ENCODE data around the gene ACACA. TPM values are rescaled to one million over a fixed set of nuclear protein-coding genes. Genes with fewer than 3 reads are reported as not detected.

The ACACA gene
- total and polyA plus RNA-seq, 2 donors from 2014 or later: 13.8 to 34.9 TPM

- Histone ChIP-seq H3K9ac (ENCODE audit: low read length in 3 of 3) (no peak overlapping the region), H3K9me3 (ENCODE audit: control insufficient read depth in 2 of 3, insufficient read depth in 1 of 3, low read length in 3 of 3) (no peaks in the 10 kb centered on the region), H3K4me3 (ENCODE audit: low read length in 3 of 3) (no peak overlapping the region), H3K27ac (ENCODE audit: low read depth in 2 of 2, low read length in 2 of 2) (no peak overlapping the region), H3K27me3 (ENCODE audit: control insufficient read depth, insufficient read depth, low read length) (no peaks in the 10 kb centered on the region), H3K36me3 (ENCODE audit: control insufficient read depth in 2 of 3, insufficient read depth in 3 of 3, low read length in 3 of 3) (peaks cover 0 to 2% (median 2%) of the 10 kb centered on the region in 3 donors), H3K4me1 (ENCODE audit: control insufficient read depth in 2 of 3, insufficient read depth in 2 of 3, low read depth in 1 of 3, low read length in 3 of 3) (no peaks in the 10 kb centered on the region)
- intact Hi-C loops (cut with DNase I): no loop called here
- TF ChIP-seq, protein P1, sequence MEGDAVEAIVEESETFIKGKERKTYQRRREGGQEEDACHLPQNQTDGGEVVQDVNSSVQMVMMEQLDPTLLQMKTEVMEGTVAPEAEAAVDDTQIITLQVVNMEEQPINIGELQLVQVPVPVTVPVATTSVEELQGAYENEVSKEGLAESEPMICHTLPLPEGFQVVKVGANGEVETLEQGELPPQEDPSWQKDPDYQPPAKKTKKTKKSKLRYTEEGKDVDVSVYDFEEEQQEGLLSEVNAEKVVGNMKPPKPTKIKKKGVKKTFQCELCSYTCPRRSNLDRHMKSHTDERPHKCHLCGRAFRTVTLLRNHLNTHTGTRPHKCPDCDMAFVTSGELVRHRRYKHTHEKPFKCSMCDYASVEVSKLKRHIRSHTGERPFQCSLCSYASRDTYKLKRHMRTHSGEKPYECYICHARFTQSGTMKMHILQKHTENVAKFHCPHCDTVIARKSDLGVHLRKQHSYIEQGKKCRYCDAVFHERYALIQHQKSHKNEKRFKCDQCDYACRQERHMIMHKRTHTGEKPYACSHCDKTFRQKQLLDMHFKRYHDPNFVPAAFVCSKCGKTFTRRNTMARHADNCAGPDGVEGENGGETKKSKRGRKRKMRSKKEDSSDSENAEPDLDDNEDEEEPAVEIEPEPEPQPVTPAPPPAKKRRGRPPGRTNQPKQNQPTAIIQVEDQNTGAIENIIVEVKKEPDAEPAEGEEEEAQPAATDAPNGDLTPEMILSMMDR (IDR thresholded peaks at IDR 0.05; ENCODE audit: borderline replicate concordance, extremely low read depth, insufficient read depth): no peak
- FAIRE-seq (no peak), DNase-seq (no peak)
Observed at GRCh38 chr17:37180376-37180775, 226.3 kb downstream of the ACACA start.

- Histone ChIP-seq H3K9me3 (ENCODE audit: control insufficient read depth in 2 of 3, insufficient read depth in 1 of 3, low read length in 3 of 3) (no peaks in the 10 kb centered on the region), H3K27me3 (ENCODE audit: control insufficient read depth, insufficient read depth, low read length) (no peaks in the 10 kb centered on the region), H3K9ac (ENCODE audit: low read length in 3 of 3) (no peak overlapping the region), H3K4me3 (ENCODE audit: low read length in 3 of 3) (no peak overlapping the region), H3K4me1 (ENCODE audit: control insufficient read depth in 2 of 3, insufficient read depth in 2 of 3, low read depth in 1 of 3, low read length in 3 of 3) (no peaks in the 10 kb centered on the region), H3K27ac (ENCODE audit: low read depth in 2 of 2, low read length in 2 of 2) (no peak overlapping the region), H3K36me3 (ENCODE audit: control insufficient read depth in 2 of 3, insufficient read depth in 3 of 3, low read length in 3 of 3) (peaks cover 0 to 2% (median 2%) of the 10 kb centered on the region in 3 donors)
- intact Hi-C loops (cut with DNase I): no loop called here
- FAIRE-seq (no peak), DNase-seq (no peak)
- TF ChIP-seq, protein P1 (IDR thresholded peaks at IDR 0.05; ENCODE audit: borderline replicate concordance, extremely low read depth, insufficient read depth): no peak
Observed at GRCh38 chr17:37179893-37180292, 226.7 kb downstream of the ACACA start.

DNA sequence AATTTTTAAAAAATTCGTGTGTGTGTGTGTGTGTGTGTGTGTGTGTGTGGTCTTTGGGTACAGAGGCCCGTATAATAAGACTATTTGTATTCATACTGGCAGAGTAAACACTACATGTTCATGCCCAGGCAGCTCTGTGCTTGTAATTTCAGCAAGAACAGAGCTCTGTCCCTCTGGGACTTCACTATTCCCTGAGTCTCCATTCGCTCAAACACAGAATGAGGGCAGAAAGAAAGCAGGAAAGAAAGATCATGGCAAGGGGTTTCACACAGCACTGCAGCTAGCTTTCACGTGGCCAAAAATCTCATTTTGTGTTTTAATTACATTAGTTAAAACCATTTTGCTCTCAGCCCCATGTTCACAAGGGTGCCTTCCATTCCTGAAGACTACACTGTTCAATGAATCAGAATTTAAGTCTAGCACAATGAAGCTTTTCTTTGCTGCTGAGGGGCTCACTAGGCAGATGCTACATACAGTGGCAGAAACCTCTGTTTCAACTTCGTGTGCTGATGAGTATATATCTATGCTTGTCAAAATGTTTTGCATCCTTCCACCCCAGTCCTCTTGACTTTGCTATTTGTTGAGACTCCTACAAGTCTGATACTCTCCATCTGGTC, 229.3 kb downstream of the ACACA start:
- intact Hi-C loops (cut with DNase I): no loop called here
- no peak overlapping the region for H3K27ac ChIP-seq (ENCODE audit: low read depth in 2 of 2, low read length in 2 of 2)
- no peaks in the 10 kb centered on the region for H3K9me3 ChIP-seq (ENCODE audit: control insufficient read depth in 2 of 3, insufficient read depth in 1 of 3, low read length in 3 of 3)
- no peak overlapping the region for H3K4me3 ChIP-seq (ENCODE audit: low read length in 3 of 3)
- peak in 3 of 5 donors; percentile 9 to 23 (median 21) for DNase-seq
- peak overlapping the region in 2 of 3 donors; percentile 17 to 23 for H3K9ac ChIP-seq (ENCODE audit: low read length in 3 of 3)
- H3K36me3 ChIP-seq (ENCODE audit: control insufficient read depth in 2 of 3, insufficient read depth in 3 of 3, low read length in 3 of 3): peaks cover 0 to 2% (median 2%) of the 10 kb centered on the region in 3 donors
- no peaks in the 10 kb centered on the region for H3K27me3 ChIP-seq (ENCODE audit: control insufficient read depth, insufficient read depth, low read length)
- H3K4me1 ChIP-seq (ENCODE audit: control insufficient read depth in 2 of 3, insufficient read depth in 2 of 3, low read depth in 1 of 3, low read length in 3 of 3): no peaks in the 10 kb centered on the region
- no peak for FAIRE-seq
- TF ChIP-seq, protein P1 (IDR thresholded peaks at IDR 0.05; ENCODE audit: borderline replicate concordance, extremely low read depth, insufficient read depth): no peak

All from kidney (tissue), 14 donors.